ENCODE data around the gene MED15.
"Not testable (repeated sequence)": the region's sequence is repeated elsewhere in the genome, so short reads cannot be mapped to it uniquely, and the experiment has no call there.

MED15 gene

DNA sequence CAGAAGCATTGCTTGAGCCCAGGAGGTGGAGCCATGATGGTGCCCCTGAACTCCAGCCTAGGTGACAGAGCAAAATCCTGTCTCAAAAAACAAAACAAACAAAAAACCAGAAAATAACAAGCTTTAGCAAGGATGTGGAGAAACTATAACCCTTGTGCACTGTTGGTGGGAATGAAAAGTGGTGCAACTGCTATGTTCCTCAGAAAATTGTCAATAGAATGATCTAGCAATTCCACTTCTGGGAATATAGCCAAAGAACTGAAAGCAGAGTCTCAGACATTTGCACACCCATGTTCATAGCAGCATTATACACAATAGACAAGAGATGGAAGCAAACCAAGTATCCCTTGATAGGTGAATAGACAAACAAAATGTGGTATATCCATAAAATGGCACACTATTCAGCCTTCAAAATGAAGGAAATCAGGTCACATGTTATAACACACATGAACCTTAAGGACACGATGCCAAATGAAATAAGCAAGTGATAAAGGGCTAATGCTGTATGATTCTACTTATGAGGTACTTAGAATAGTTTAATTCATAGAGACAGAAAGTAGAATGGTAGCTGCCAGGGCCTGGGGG, 27.7 kb upstream of the MED15 start:
- DNase-seq (ENCODE audit: low read depth in 2 of 2, low spot score in 1 of 2), result no peak

DNA sequence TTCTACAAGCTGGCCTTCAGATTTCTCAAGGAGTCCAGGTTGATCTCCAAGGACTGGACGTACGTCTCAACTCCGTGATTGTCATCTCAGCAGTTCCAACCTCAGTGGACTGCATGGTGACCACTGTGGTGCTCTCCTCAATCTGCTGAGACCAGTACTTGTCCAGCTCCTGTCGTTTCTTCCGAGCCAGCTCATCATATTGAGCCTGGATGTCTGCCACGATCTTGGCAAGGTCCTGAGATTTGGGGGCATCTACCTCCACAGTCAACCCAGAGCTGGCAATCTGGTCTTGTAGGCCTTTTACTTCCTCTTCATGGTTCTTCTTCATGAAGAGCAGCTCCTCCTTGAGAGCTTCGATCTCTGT, 24.3 kb upstream of the MED15 start:
- not testable (repeated sequence) for DNase-seq (ENCODE audit: low read depth in 2 of 2, low spot score in 1 of 2)

DNA sequence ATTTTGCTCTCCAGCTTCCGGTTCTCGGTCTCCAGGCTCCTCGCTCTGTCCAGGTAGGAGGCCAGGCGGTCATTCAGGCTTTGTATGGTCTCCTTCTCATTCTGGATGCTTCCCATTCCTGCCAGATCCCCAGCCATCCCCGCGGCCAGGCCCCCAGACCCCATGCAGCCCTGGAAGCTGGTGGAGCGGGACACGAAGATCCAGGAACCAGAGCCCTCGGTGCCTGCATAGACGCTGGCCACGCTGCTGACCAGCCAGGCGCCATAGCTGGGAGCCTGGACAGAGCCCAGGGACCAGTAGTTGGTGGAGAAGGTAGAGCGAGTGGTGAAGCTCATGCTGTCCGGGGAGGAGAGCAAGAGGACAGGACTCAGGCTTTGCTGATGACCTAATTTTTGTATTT, 23.6 kb upstream of the MED15 start:
- no peak for DNase-seq (ENCODE audit: low read depth in 2 of 2, low spot score in 1 of 2)

DNA sequence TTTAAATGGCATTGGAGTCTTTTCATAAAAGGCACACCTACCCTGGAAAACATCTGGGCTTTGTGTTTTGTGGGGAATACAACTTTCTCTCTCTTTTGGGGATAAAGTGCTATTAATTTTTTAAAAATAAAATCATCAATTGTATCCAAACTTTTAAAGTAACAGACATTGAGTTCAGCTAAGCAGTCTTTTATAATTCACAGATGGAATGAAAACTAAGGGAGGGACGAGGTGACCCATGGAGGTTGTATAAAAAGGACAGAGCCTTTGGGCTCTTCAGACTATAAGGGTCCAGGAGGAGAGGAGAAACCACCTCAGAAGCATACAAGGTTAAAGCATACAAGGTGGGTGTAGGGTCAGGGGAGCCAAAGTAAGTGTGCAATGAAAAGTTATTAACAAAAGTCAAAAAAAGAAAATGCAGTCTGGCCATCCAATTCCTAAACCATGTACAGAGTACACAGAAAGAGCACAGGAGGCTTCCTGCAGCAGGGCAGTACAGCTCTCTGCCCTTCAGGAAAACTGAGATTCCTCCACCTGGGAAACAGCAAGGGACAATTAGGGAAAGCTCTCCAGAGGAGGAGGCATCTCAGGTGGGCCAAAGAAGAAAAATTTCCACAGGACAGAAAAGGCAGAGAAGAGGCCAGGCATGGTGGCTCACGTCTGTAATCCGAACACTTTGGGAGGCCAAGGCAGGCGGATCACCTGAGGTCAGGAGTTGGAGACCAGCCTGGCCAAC, 22.3 kb upstream of the MED15 start:
- no peak for DNase-seq (ENCODE audit: low read depth in 2 of 2, low spot score in 1 of 2)

DNA sequence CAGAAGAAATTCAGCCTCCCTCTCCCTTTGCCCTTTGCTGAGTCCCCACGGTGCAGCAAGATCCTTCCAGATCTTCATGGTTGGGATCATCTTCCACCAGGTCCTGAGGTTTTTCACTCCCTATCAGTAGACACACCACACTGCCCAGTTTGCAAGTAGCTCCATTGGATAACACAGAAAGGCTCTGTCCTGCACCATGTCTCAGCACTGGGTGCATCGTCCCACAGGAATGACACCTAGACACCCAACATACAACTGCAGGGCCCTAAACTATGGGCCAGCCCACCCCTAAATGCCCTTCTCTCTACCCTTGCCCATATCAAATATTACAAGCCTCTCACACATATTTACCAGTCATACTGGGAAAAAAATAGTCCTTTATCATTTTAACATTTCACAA, 21.2 kb upstream of the MED15 start:
- DNase-seq (ENCODE audit: low read depth in 2 of 2, low spot score in 1 of 2), result no peak

DNA sequence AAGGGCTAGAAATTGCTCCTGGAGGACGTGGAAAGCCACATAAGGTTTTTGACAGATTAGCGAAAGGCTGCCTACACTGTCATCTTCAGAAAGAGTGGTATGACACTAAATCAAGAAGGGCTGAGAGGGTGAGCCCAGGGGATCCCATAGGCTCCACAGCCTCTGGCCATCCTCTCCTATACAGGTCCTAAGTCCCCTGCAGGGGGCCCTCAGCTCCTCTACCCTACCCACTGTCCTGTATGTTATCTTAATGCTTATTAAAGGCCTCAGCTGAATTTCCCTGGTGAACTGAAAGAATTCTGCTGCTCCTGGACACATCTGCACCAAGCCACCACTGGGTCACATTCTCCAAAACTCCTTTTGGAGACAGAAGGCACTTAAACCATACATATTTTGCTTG, 19.7 kb upstream of the MED15 start:
- no peak for DNase-seq (ENCODE audit: low read depth in 2 of 2, low spot score in 1 of 2)

DNA sequence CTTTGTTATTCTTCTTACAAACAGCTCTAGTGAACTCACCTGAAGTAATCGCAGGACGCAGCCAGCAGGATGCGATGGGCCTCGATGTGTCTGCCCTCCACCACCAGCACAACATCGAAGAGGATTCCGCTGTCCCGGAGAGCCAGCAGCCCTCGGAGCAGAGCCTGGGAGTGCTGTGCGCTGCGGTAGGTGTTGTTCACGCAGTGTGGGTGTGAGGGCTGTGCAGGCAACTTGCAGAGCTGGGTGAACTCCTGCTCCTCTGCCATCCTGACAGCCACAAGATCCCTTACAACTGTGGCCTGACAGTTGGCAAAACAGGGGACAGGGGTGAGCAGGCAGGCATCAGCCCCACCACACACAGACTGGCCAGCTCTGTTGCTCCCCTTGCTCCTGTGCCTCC, 18.5 kb upstream of the MED15 start:
- DNase-seq (ENCODE audit: low read depth in 2 of 2, low spot score in 1 of 2), result no peak

DNA sequence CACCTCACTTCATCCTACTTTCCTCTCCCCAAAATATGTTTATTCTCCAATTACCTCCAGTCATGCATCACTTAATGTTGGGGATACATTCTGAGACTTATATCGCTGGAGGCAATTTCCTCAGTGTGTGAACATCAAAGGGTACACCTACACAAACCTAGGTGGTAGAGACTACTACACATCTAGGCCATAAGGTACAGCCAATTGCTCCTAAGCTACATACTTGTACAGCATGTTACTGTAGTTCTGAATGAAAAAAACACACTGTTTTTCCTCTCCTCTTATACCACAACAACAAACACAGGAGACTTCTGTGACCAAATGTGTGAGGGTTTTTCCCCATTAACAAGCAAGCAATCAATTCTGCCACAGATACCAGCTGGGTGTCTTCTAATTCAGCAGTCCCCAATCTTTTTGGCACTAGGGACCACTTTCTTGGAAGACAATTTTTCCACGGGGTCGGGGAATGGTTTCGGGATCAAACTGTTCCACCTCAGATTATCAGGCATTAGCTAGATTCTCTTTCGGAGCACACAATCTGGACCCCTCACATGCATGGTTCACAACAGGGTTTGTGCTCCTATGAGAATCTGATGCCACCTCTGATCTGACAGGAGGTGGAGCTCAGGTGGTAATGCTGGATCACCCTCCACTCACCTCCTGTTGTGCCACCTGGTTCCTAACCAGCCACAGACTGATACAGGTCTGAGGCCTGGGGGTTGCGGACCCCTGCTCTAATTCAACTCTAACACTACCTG, 17.0 kb upstream of the MED15 start:
- DNase-seq (ENCODE audit: low read depth in 2 of 2, low spot score in 1 of 2), result no peak

DNA sequence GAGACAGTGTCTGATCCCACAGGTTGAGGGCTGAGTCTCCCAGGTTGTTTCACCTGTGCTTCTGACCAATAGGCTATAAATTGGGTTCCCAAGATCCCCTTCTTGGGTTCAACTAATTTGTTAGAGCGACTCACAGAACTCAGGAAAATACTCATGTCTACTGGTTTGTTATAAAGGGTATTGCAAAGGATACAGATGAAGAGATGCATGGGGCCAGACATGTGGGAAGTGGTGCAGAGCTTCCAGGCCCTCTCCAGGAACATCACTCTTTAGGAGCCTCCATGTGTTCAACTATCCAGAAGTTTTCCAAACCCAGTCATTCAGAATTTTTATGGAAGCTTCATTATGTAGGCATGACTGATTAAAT, 16.5 kb upstream of the MED15 start:
- no peak for DNase-seq (ENCODE audit: low read depth in 2 of 2, low spot score in 1 of 2)

DNA sequence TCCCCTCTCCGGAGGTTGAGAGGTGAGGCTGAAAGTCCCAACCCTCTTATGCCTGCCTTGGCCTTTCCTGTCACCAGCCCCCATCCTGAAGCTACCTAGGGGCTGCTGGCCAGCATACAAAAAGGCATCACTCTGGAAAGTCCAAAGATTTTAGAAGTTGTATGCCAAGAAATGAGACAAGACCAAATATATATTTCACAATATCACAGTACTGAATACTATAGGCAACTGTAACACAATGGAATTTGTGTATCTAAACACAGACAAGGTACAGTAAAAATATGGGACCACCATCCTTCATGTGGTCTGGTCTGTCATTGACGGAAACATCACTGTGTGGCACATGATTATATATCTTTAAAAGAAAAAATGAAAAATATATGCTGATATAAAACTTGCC, 16.1 kb upstream of the MED15 start:
- no peak for DNase-seq (ENCODE audit: low read depth in 2 of 2, low spot score in 1 of 2)

DNA sequence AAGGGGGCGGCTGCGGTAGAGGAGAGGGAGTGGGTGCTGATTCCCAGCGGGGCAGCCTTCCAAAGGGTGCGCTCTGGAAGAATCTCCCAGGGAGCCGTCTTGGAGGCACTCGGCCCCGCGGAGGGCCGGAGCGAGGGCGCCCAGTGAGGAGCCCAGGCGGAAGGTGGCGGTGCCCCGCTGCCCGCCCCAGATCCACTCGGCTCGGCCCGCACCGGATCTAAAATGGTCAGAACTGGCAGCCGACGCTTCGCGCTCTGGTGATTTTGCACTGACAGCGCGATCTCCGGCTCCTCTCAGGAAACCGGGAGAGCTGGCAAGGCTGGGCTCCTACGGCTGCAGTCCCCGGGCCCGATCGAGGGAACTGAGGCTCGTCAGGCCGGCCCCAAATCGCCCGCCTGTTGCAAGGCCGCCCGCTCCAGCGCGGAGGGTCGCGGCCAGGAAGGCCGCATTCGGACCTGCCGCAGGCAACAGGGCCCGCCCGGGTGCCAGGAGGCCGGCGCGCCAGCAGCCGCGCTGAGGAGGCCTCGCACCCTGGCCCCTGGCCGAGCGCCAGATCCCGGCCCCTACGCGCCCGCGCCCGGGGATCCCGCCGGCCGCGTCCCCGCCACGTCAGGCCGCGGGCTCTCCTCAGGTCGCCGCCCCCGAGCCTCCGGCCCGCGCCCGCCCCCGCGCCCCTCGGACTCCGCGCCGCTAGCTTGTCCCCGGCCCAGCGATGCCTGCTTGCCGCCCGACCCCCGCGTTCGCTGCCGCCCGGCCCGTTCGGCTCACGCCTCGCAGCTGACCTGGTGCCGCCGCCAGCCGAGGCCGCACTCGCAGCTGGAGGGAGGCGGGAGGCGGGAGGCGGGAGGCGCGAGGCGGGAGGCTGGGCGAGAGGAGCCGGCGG, 12.2 kb upstream of the MED15 start, which contains the start of gene KLHL22:
KLHL22 (minus strand) TSS at position 818 of the 883 bp plus-strand sequence. CDS start 6,584 bp downstream, outside the sequence.
- DNase-seq (ENCODE audit: low read depth in 2 of 2, low spot score in 1 of 2), result no peak

DNA sequence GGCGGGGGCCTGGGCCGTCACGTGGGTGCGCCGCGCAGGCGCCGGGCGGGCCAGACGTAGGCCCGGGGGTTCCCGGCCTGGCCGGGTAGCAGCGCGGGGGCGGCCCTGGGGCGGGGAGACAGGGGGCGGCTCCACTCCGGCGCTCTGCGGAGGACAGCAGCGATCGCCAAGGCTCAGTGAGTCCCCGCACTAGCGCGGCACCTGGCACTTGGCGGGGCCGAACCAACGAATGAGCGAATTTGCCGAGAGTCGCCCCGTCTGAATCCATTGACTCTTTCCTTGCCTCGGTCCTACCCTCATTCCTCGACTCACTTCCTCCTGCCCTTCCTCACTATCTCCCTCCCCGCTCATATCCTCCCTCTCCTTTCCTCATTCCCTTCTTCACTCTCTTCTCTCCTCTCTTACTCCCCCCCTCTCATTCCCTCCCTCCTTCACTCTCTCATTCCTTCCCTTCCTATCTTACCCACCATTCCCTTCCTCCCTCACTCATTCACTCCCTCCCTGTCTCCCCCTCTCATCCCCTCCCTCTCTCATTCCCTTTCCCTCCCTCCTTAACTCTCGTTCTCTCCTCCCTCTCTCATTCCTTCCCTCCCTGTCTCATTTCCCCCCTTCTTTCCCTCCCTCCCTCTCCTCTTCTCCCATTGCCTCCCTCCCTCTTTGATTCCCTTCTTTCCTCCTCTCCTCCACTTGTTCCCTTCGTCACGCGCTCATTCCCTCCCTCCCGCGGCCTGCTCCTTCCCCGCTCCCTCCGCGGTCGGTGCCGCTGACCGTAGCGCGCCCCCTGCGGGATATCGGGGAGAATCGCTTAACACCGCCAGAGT, 11.3 kb upstream of the MED15 start:
- DNase-seq (ENCODE audit: low read depth in 2 of 2, low spot score in 1 of 2), result peak; percentile 77 to 88

DNA sequence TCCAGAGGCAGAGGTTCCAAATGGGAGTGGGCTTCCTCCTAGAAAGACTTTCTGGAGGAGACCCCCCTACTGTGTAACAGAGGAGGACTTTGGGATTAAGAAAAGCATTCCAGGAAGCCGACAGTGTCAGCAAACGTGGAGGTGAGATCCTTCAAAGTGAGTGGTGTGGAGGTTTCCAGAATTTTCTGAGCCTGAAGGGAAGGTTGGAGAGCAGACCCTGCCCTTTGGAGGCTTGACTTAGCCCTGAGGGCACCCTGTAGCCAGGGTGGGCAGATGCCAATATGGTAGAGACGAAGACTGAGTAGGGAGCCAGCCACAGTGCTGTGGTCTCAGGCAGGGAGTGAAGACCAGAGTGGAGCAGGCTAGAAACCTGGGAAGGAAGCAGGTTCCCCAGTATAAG, 10.0 kb upstream of the MED15 start:
- DNase-seq (ENCODE audit: low read depth in 2 of 2, low spot score in 1 of 2), result no peak

DNA sequence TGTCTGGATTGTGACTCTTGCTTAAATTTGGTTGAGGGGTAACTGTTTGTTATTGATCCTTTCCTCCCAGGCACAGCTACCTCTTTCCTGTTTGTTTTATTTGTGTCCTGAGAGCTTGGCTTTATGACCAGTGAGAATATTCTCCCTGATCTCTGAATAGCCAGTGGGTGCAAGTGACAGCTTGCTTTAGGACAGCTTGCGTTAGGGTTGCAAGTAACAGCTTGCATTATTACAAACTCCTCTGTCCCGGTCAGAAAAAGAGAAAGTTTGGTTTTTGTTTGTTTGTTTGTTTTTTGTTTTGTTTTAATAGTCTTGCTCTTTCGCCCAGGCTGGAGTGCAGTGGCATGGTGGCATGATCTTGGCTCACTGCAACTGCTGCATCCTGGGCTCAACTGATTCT, 8.5 kb upstream of the MED15 start:
- no peak for DNase-seq (ENCODE audit: low read depth in 2 of 2, low spot score in 1 of 2)

DNA sequence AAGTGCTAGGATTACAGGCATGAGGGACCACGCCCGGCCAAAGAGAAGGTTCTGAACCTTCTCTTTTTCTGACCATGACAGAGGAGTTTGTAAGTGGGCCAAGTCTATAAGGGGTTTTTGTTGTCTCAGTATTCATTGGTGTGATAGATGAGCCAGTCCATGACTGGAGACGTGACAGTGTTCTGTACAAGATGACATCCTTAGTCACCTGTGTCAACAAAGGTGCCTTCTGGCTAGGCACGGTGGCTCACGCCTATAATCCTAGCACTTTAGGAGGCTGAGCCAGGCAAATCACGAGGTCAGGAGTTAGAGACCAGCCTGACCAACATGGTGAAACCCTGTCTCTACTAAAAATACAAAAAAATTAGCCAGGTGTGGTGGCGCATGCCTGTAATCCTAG, 7.6 kb upstream of the MED15 start:
- DNase-seq (ENCODE audit: low read depth in 2 of 2, low spot score in 1 of 2), result no peak

DNA sequence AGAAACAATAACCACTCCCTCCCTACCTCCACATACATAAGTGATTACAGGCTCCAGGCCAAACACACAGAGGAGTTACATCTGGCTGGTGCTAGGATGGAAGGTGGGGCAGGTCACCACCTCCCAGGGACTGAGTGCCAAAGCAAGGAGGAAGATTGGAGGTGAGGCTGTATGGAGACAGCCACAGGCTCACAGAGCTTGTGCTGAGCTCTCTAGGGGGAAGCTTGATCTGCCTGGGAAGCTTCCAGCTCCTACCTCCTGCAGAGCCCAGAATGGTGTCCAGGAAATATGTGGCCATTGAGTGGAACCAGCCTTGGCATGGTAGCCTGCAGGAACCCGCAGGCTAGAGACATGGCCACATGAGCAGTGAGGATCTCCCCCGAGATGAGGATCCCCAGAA, 3.6 kb upstream of the MED15 start:
- no peak for DNase-seq (ENCODE audit: low read depth in 2 of 2, low spot score in 1 of 2)

DNA sequence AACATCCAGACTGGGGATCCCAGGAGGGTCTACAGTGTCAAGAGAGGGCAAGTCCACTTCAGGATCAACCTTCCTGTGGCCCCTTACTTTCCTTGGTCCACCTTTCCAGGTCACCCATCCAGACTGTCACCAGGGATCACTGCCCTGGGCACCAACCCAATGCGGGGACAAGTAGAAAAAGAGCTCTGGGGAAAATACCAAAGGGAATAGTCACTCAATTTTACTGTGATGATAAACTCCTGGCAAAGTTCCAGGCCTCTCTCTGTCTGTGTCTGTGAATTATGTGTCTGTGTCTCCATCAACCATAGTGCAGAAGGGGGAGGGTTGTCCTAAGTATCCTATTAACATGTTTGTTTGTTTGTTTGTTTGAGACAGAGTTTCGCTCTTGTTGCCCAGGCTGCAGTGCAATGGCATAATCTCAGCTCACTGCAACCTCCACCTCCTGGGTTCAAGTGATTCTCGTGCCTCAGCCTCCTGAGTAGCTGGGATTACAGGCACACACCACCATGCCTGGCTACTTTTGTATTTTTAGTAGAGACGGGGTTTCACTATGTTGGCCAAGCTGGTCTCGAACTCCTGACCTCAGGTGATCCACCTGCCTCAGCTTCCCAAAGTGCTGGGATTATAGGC, 3.0 kb upstream of the MED15 start:
- not testable (repeated sequence) for DNase-seq (ENCODE audit: low read depth in 2 of 2, low spot score in 1 of 2)

DNA sequence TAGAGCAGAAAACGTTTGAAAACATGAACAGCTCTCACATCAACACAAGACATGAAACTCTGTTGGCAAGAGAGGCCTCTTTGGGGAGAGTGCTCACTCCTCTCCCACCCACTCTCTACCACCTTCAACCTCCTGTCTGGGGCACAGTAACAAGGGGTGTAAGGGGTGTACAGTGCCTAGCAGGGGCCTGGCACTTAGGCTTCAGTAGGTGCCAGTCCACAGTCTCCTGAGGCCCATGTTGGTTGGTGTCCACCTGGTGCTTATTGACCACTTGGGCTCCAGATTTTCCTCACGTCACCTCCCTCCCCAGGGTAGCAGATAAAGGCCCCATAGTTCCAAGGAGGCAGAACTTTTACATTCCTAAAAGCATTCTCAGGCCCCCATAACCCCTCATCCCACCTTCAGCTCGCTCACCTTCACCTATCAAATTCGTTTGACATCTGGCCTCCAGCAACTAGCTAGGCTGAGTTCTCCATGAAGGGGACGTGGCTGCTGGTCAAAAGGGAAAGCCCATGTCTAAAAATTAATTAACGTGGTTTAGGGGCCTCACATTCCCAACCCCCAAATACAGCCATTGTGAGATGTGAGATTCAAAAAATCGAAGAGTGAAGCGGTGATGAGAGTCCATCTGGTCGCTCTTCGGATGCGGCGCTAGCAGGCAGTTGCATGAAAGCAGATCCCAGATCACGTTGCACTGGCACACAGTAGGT, 712 bp upstream of the MED15 start:
- no peak for DNase-seq (ENCODE audit: low read depth in 2 of 2, low spot score in 1 of 2)

DNA sequence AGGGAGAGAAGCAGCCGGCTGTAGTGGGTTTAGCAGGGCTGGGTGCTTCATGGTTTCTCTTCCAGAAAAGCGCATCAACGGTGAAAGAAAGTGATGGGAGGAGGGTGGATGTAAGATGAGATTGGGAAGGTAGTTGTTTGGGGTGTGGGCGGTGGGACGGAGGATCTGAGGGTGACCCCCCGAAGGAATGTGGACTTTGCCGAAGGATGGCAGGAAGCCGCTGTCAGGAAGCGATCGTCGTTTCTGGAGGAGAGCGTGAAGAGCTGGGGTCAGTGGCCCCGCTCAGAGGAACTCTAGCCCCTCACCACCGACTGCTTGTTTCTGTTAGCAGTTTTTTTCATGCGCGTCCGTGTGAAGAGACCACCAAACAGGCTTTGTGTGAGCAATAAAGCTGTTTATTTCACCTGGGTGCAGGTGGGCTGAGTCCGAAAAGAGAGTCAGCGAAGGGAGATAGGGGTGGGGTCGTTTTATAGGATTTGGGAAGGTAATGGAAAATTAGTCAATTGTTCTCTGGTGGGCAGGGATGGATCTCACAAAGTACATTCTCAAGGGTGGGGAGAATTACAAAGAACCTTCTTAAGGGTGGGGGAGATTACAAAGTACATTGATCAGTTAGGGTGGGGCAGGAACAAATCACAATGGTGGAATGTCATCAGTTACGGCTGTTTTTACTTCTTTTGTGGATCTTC, 801 bp downstream of the MED15 start:
- DNase-seq (ENCODE audit: low read depth in 2 of 2, low spot score in 1 of 2), result not testable (repeated sequence)
